GM12878 (cell line): Measurements from ENCODE around the gene CNTN4. TPM values are rescaled to one million over a fixed set of nuclear protein-coding genes. Genes with fewer than 3 reads are reported as not detected.

Experiments
- ATAC-seq: fragments of 200-7000 bp; cut with Tn5 transposase; 3 replicates; pipeline ENCODE4 v1.9.1; 2020; ENCODE audit warnings: mild to moderate bottlenecking, moderate library complexity
- BruUV-seq: library from RNA; stranded (reverse); fragments of 400-500 nt; replicated peaks from 2 replicates; lab custom pipeline; 2021; lab: Mats Ljungman, UMichigan
- CTCF ChIA-PET: fragments of 300-600 bp; sonication (Branson Sonifier 250); formaldehyde crosslinking; extraction: SDS; loops from one replicate; lab custom pipeline; 2021; ENCODE audit warnings: inconsistent platforms; lab: Yijun Ruan, JAX
- POLR2A ChIA-PET: fragments of 350-600 bp; formaldehyde crosslinking; extraction: SDS; loops from one replicate; lab custom pipeline; 2021; ENCODE audit warnings: inconsistent platforms; lab: Charles Lee
- RAD21 ChIA-PET: fragments of 300-600 bp; sonication (Branson Sonifier 250); formaldehyde crosslinking; loops from one replicate; lab custom pipeline; 2023; ENCODE audit warnings: antibody characterized with exemption; ENCODE audit not compliant: unreplicated experiment; lab: Charles Lee
- SMC1A ChIA-PET: fragments of 300-600 bp; sonication (Branson Sonifier 250); formaldehyde crosslinking; loops from one replicate; lab custom pipeline; 2023; ENCODE audit not compliant: unreplicated experiment, uncharacterized antibody; lab: Charles Lee
- DNase-seq: peaks from one replicate; pipeline ENCODE4 v3.0.0-alpha.2; 2011; ENCODE audit warnings: low read depth, low spot score
- FAIRE-seq: peaks from 3 replicates; lab custom pipeline; 2011; peaks lifted over from hg19 to GRCh38; lab: Jason Lieb, UNC
- H2AFZ ChIP-seq: 2 replicates; pipeline ENCODE4 v1.6.0; 2011; ENCODE audit warnings: low read depth, low read length, control low read depth; ENCODE audit not compliant: control insufficient read depth
- H3K27ac ChIP-seq: 2 replicates; pipeline ENCODE4 v1.5.1; 2011; ENCODE audit warnings: control low read depth; ENCODE audit not compliant: control insufficient read depth, insufficient read depth
- H3K27me3 ChIP-seq, 2 experiments: replicated peaks in 1 of 2; 2 replicates each; pipeline versions ENCODE4 v1.6.0 to v1.6.1; 2011; ENCODE audit warnings: low read length in 1 of 2; ENCODE audit not compliant: control insufficient read depth in 2 of 2, insufficient read depth in 2 of 2
- H3K36me3 ChIP-seq, 2 experiments: 2 replicates each; pipeline ENCODE4 v1.5.1; 2011; ENCODE audit warnings: low read length in 1 of 2; ENCODE audit not compliant: control insufficient read depth in 2 of 2, insufficient read depth in 2 of 2
- H3K4me1 ChIP-seq: 2 replicates; pipeline ENCODE4 v1.6.1; 2011; ENCODE audit warnings: mild to moderate bottlenecking, low read length, moderate library complexity, mixed read lengths; ENCODE audit not compliant: control insufficient read depth, insufficient read depth
- H3K4me2 ChIP-seq: 2 replicates; pipeline ENCODE4 v1.6.0; 2011; ENCODE audit warnings: control low read depth; ENCODE audit not compliant: control insufficient read depth, insufficient read depth
- H3K4me3 ChIP-seq: fragments of 200-600 bp; sonication (generic); 2 replicates; pipeline ENCODE4 v1.5.1; 2016
- H3K79me2 ChIP-seq: 2 replicates; pipeline ENCODE4 v1.6.0; 2011; ENCODE audit warnings: low read length; ENCODE audit not compliant: control insufficient read depth, insufficient read depth
- H3K9ac ChIP-seq: 2 replicates; pipeline ENCODE4 v1.8.0; 2011; ENCODE audit warnings: low read length, control low read depth, mixed read lengths; ENCODE audit not compliant: control insufficient read depth, insufficient read depth
- H3K9me3 ChIP-seq: replicated peaks from 3 replicates; pipeline ENCODE4 v1.5.1; 2011; ENCODE audit warnings: mild to moderate bottlenecking, low read length; ENCODE audit not compliant: control insufficient read depth, insufficient read depth
- H4K20me1 ChIP-seq: 2 replicates; pipeline ENCODE4 v1.6.0; 2011; ENCODE audit not compliant: control insufficient read depth, insufficient read depth
- ASH2L ChIP-seq: fragments of 300-600, 200-600 bp; sonication (generic); IDR thresholded peaks from 2 replicates; pipeline ENCODE4 v1.6.1; 2017; ENCODE audit warnings: low read depth, mild to moderate bottlenecking, borderline replicate concordance
- CHD2 ChIP-seq: IDR thresholded peaks from 2 replicates; pipeline ENCODE4 v1.6.1; 2011; ENCODE audit warnings: low read depth, low read length, improper control_type of control experiment, borderline replicate concordance
- IKZF1 ChIP-seq: fragments of 450-650 bp; conservative IDR thresholded peaks from 2 replicates; pipeline ENCODE4 v1.6.1; 2017; ENCODE audit warnings: antibody characterized with exemption, mild to moderate bottlenecking
- POLR2AphosphoS5 ChIP-seq: IDR thresholded peaks from 2 replicates; pipeline ENCODE4 v1.6.1; 2011; ENCODE audit warnings: mild to moderate bottlenecking, low read length, inconsistent platforms
- RUNX3 ChIP-seq: IDR thresholded peaks from 2 replicates; pipeline ENCODE4 v1.6.1; 2012; ENCODE audit warnings: low read length, inconsistent platforms
- SP1 ChIP-seq: IDR thresholded peaks from one replicate; pipeline ENCODE4 v1.6.1; 2011; ENCODE audit warnings: low read depth, low read length
- WGBS: methylation state at CpG from one replicate; pipeline ENCODE4 v1.1.6; 2016; ENCODE audit warnings: low lambda C conversion rate; ENCODE audit not compliant: insufficient replicate concordance, insufficient coverage; ENCODE audit errors: missing lambda C conversion rate; 5-methylcytosine and 5-hydroxymethylcytosine counted together
- in situ Hi-C: fragments of 300-500 bp; cut with MboI; formaldehyde crosslinking; loops from 9 replicates; pipeline ENCODE4 v1.14.3; 2018; ENCODE audit warnings: mixed read lengths
- intact Hi-C: fragments of 100-400 bp; cut with micrococcal nuclease; formaldehyde crosslinking; loops from one replicate; pipeline ENCODE4 v1.14.2; 2022; ENCODE audit not compliant: unreplicated experiment
- polyA plus RNA-seq, 11 experiments: library from polyadenylated mRNA; depleted of rRNA in 4 of 11; unstranded in 6 of 11; stranded (reverse) in 5 of 11; fragments of >200 nt; fragmentation: Nextera tagmentation in 4 of 11; fragmentation: Illumina TruSeq in 1 of 11; extraction: Ambion mirVana in 4 of 11; extraction: Trizol in 1 of 11; gene quantifications; 1 replicate in 1 of 11; 2 replicates in 10 of 11; pipeline versions ENCODE4 v1.2.1 to v1.2.3, GENCODE V29; 2011 to 2016; ENCODE audit warnings: inconsistent platforms in 2 of 11, missing spikeins in 2 of 11, low read depth in 1 of 11
- total RNA-seq, 4 experiments: library from RNA; depleted of rRNA in 3 of 4; stranded (reverse); fragments of >200 nt in 3 of 4; fragmentation: Illumina TruSeq in 1 of 4; extraction: Trizol in 1 of 4; gene quantifications; 2 replicates each; pipeline versions ENCODE4 v1.2.1 to v1.2.3, GENCODE V29; 2013 to 2021
- TF ChIP-seq, protein P1 (sequence below): IDR thresholded peaks from 2 replicates; pipeline ENCODE4 v1.6.1; 2011; ENCODE audit warnings: borderline replicate concordance, low read depth, mild to moderate bottlenecking, moderate library complexity, mixed read lengths, low read length; ENCODE audit not compliant: insufficient read depth; ENCODE audit errors: extremely low read length
- TF ChIP-seq, protein P2 (sequence below): IDR thresholded peaks from 2 replicates; pipeline ENCODE4 v1.6.1; 2011; ENCODE audit warnings: borderline replicate concordance, low read depth, mild to moderate bottlenecking, moderate library complexity, low read length; ENCODE audit not compliant: insufficient read depth, poor library complexity, severe bottlenecking

CNTN4 gene
- total and polyA plus RNA-seq, 10 of the 15 experiments (the other 5 are each of a cell fraction or from before 2014, with no cell fraction given) = 0.05 to 0.43 (median 0.15) TPM; not detected in 1

DNA sequence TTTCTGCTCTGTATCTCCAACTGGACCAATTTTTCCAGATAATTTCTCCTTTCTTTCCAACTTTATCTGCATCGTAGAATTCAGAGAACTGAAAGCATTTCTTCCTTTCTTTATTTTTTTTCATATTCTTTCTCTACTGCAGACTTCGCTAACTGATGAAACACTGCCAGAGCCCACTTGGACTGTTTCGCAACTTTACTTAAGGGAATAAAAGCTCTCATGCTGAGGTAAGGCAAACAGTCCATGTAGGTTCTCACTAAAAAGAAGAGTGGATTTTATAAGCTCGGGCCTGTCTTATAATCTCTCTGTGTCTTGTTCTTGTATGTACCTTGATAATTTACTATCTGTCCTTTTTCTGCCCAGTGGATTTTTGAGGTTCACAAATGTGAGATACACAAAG is 163.5 kb downstream of the CNTN4 start:
- intact Hi-C loops (loop anchor here (5.0 kb wide), 1 partner anchor 660 kb away; no protein-coding TSS in a partner anchor), in situ Hi-C loops (no loop called here)
- no peaks in the 10 kb centered on the region for H3K9me3 ChIP-seq
- FAIRE-seq = no peak
- ChIA-PET RAD21 (interaction anchor here (0.7 kb wide), 1 partner anchor 382 kb away, joined by 3 read pairs; no protein-coding TSS in a partner anchor), POLR2A (no interaction called here), CTCF (interaction anchor here (0.7 kb wide), 1 partner anchor 1583 kb away, joined by 3 read pairs; no protein-coding TSS in a partner anchor)
- H3K4me1 ChIP-seq = no peaks in the 10 kb centered on the region
- H3K27ac ChIP-seq = no peak overlapping the region
- no peak overlapping the region for H3K9ac ChIP-seq
- no peak for TF ChIP-seq IKZF1
- TF ChIP-seq RUNX3 = no peak
- TF ChIP-seq, protein P1, sequence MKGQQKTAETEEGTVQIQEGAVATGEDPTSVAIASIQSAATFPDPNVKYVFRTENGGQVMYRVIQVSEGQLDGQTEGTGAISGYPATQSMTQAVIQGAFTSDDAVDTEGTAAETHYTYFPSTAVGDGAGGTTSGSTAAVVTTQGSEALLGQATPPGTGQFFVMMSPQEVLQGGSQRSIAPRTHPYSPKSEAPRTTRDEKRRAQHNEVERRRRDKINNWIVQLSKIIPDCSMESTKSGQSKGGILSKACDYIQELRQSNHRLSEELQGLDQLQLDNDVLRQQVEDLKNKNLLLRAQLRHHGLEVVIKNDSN = no peak
- TF ChIP-seq ASH2L = no peak
- TF ChIP-seq, protein P2, sequence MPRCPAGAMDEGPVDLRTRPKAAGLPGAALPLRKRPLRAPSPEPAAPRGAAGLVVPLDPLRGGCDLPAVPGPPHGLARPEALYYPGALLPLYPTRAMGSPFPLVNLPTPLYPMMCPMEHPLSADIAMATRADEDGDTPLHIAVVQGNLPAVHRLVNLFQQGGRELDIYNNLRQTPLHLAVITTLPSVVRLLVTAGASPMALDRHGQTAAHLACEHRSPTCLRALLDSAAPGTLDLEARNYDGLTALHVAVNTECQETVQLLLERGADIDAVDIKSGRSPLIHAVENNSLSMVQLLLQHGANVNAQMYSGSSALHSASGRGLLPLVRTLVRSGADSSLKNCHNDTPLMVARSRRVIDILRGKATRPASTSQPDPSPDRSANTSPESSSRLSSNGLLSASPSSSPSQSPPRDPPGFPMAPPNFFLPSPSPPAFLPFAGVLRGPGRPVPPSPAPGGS = no peak
- no peak for TF ChIP-seq POLR2AphosphoS5
- TF ChIP-seq CHD2 = no peak
- TF ChIP-seq SP1 = no peak
- TF ChIP-seq, all 136 proteins: peak for 0
- ATAC-seq (no peak), DNase-seq (no peak)
- Histone ChIP-seq H3K4me2 (no peak overlapping the region), H3K36me3 (no peaks in the 10 kb centered on the region), H3K27me3 (no peaks in the 10 kb centered on the region), H2AFZ (no peak overlapping the region), H3K4me3 (no peak overlapping the region), H3K79me2 (no peaks in the 10 kb centered on the region), H4K20me1 (no peaks in the 10 kb centered on the region)
- SMC1A ChIA-PET = interaction anchor here (0.6 kb wide), 1 partner anchor 114 kb away, joined by 3 read pairs; no protein-coding TSS in a partner anchor
- BruUV-seq = no TSS peak
- WGBS = 13% methylated on average over 4 of the region's 4 CpGs
